HG03064 (cell line): Measurements from ENCODE around the gene RAB36.

ENCODE experiments used
- ATAC-seq: cut with Tn5 transposase; IDR thresholded peaks from one replicate; pipeline ENCODE4 v1.9.1; 2021; ENCODE audit warnings: low read depth; ENCODE audit not compliant: unreplicated experiment

The RAB36 gene

DNA sequence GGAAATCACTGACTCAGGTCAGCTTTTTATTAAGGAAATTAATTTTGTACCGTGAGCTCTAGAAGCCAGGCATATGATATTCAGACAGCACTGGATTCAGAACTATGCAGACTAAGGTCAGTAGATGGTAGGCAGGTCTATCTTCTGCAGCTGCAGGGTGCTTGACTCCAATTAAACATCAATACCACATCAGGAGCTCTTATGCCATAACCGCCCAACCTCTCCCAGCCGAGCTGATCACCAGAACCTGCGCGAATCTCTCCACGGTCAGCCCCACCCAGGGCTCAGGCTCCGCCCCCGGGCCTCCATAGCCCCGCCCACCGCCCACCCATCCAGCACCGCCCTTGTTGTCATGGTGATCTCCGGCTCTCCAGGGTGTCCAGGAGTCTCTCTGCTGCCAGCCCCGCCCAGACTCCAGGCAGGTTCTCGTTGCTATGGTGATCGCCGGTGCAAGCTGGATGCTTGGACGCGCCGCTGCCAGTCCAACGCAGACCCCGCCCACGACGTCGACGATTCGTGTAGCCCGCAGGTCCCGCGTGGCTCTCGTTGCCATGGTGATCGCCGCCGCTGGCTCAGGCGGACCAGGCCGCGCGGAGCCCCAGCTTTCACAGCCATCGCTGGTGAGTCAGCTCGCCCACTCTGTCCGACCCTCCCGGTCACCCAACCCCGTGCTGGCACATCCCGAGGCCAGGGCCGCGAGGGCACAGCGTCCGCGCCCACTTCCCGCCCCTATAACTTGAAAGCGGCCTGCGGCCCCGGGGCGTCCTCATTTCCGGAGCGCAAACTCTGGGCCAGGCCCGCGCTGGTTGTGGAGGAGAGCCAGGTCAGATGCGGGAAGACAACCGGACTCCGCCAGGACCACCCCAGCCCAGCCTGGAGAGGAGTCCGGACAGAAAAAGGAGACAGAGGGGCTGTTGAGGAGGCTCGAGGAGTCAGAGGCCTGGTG lies at the start of gene RAB36:
Gene RAB36 (plus strand): TSS at position 546 of the 946 bp plus-strand sequence. CDS start 1,140 bp downstream, outside the sequence.
- ATAC-seq, result no peak

- ATAC-seq, result no peak
Measured at GRCh38 chr22:23095733-23096342, 49.4 kb upstream of the RAB36 start.

GRCh38 chr22:23097412-23098229 lies 47.7 kb upstream of the RAB36 start:
- no peak for ATAC-seq

GRCh38 chr22:23098230-23098705 lies 47.0 kb upstream of the RAB36 start:
- no peak for ATAC-seq

DNA sequence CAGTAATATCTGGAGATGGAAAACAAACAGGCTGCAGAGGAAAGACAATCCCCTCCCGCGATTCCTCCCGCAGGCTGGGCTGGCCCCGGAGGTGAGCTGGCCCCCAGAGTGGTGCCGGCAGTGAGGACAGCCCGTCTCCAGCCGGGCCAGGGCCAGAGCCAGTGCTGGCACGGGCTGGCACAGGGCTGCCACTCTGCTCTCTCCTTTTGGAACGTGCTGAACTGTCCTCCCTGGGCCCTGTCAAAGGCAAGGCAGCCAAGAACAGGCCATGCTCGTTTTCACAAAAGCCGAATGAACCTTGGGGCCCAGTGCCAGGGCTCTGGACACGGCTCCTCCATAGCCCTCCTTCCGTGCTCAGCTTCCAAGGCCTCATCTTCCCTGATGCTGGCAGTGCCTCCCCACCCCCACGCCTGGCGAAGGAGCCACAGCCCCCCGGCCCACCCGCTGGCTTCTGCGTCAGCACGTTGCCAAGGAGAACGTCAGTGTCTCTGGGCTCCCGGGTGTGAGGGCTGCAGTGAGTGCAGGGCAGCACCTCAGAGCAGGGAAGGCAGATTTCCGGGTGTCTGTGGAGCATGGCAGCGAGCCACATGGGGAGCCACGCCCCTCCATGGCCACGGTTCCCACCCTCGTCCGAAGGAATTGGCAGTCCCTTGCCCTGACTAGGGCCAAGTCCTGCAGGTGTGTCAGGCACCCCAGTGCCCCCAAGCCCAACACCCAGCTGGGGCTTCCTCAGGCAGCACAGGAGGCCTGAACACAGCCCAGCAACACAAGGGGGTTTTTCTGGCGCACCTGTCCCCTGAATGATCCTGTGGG lies 46.4 kb upstream of the RAB36 start:
- no peak for ATAC-seq

- ATAC-seq, result no peak
Measured at GRCh38 chr22:23099531-23099804, 45.8 kb upstream of the RAB36 start.

GRCh38 chr22:23100124-23100801 lies 45.0 kb upstream of the RAB36 start:
- no peak for ATAC-seq

DNA sequence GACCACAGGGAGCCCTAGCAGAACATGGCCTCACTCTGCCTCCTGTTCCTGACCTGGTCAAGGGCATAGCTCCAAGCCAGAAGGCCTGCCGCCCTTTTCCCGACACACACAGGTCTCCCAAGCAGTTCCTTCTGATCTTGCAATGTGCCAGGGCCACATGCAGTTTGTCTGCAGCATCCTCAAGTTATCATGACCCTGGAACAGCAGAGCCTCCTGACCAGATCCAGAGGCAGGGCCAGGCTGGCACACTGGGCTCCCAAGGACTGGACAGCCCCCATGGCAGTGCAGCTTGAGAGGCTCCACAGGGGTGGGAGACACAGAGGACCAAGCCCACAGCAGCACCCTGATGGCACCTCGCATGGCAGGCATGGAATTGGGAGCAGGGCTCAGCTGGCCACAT lies 43.8 kb upstream of the RAB36 start:
- no peak for ATAC-seq

DNA sequence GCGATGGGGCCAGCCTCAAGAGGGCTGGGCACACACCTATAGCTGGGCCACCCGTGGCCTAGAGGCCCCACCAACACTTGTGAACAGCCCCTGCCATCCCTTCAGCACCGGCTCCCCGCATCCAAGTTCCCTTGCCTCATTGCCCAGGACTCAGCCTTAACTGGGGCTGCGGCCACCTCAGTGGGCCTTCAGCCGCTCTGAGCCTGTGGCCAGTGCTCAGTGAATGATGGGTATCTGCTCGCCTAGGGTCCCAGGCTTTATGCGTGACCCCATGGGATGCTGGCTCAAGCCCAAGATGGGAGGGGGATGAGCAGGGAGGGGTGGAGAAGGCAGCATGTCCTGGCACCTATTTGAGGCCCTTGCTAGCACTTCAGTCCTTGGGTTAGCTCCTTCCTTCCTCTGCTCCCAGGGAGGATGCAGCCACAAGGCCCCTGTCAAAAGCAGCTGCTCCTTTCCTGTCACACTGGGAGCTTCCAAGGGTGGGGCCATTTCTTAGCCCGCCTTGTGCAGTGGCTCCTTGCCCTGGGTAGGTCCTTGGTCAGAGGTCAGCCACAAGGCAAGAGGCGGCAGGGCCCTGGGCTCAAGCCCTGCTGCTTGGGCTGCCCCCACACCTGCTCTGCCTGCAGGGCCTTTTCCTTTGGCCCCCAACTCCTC lies 43.1 kb upstream of the RAB36 start:
- no peak for ATAC-seq

DNA sequence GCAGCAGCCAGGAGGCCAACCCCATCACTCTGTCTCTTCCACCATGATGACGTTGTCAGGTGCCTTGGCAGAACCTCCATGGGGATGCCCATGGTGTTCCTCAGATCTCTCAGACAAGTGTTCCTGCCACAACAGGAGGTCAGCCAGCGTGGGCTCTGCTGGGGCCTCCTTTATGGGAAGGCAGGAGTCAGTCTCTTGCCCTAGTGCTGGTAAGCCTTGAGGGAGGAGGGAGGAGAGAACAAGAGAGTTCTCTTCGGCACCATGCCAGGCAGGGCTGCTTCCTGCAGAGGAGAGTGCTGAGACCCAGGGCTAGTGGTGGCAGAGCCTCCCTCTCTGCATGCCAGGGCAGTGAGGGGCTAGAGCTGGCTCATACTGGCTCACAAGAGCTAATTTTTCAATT lies 42.5 kb upstream of the RAB36 start:
- ATAC-seq, result no peak

- ATAC-seq, result no peak
Measured at GRCh38 chr22:23103199-23103954, 41.9 kb upstream of the RAB36 start.

DNA sequence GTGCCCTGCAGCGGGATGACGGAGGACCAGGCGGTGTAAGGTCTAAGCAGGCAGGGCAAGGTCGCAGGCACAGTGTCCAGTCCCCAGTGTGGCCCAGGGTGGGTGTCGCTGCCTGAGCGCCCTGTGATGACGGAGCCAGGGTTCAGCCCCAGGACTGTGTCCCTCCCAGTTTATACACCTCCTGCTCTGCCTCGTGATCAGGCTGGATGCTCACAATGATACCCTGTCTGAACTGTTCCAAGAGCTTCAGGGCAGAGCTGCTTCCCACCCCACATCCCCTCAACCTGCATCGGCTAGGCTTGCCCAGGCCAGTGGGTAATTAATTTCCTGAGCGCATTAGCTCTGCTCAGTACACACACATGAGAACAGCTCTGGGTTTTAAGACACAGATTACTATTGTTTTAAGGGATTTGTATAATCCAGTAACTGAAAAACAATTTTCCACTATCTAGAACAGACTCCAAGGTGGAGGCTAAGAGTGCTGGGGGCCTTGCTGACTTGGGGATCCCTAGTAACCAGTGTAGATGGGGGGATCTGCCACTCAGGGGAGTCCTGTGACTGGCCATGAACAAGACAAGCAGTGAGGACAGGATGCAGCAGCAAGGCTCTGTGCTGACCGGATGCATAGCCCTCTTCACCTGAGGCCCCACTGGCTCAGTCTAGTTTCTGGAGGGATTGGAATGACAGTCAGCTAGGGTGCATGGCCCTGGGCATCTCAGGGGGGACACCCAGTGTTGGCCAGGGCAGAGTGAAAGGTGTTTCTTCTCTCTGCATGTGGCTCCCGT lies 40.9 kb upstream of the RAB36 start:
- ATAC-seq, result no peak

GRCh38 chr22:23105304-23105703 lies 40.0 kb upstream of the RAB36 start:
- ATAC-seq, result no peak

GRCh38 chr22:23105919-23106318 lies 39.4 kb upstream of the RAB36 start:
- no peak for ATAC-seq

- ATAC-seq, result no peak
Measured at GRCh38 chr22:23106344-23106743, 38.9 kb upstream of the RAB36 start.

GRCh38 chr22:23106906-23107367 lies 38.3 kb upstream of the RAB36 start:
- ATAC-seq, result no peak

DNA sequence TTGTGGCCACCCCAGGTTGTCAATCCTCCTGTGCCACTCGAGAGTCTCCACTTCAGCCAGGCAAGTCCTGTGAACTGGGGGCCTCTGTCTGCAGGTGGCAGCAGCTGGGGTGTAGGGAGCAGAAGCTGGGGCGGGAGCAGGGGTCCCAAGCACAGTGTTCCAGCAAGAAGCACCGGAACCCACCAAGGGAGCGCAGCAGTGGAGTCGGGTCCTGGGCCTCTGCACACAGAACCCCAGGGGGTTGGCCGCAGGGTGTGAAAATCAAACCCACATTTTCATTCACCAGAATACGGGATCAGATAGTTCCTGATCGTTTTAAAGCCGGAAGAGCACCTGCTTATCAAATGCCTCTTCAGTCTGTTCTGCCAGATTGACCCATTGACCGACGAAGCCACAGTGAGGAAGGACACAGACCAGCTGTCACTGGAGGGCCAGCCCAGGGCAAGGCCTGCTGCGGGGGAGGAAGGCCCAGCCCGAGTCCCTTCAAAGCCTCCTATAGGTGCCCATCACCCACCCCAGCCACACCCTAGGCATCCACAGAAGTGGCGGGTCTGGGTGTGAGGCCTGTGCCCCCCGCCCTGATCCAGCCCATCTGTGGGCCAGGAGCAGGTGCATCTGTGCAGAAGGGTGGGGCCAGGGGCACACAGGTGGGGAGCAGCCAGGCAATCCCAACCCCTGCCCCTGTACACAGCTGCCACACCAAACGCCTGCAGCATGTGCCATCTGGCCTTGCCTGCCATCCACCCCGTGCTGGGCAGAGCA lies 37.6 kb upstream of the RAB36 start:
- no peak for ATAC-seq
